ENCODE data around the gene SPTY2D1. TPM values are rescaled to one million over a fixed set of nuclear protein-coding genes. Genes with fewer than 3 reads are reported as not detected.

SPTY2D1 gene
- total RNA-seq, 1 experiment from 2014 or later: 16.1 TPM

- no peak overlapping the region for H3K27ac ChIP-seq (ENCODE audit: low read depth, low read length, poor library complexity, severe bottlenecking)
- H3K4me3 ChIP-seq (ENCODE audit: low read depth, low read length, poor library complexity, severe bottlenecking): no peak overlapping the region
- POLR2A ChIA-PET (ENCODE audit: low non-redundant PET): no interaction called here
- no peak for TF ChIP-seq EZH2 (IDR thresholded peaks at IDR 0.05; ENCODE audit: borderline replicate concordance, low read depth, low read length, poor library complexity, severe bottlenecking)
- TF ChIP-seq, protein P1, sequence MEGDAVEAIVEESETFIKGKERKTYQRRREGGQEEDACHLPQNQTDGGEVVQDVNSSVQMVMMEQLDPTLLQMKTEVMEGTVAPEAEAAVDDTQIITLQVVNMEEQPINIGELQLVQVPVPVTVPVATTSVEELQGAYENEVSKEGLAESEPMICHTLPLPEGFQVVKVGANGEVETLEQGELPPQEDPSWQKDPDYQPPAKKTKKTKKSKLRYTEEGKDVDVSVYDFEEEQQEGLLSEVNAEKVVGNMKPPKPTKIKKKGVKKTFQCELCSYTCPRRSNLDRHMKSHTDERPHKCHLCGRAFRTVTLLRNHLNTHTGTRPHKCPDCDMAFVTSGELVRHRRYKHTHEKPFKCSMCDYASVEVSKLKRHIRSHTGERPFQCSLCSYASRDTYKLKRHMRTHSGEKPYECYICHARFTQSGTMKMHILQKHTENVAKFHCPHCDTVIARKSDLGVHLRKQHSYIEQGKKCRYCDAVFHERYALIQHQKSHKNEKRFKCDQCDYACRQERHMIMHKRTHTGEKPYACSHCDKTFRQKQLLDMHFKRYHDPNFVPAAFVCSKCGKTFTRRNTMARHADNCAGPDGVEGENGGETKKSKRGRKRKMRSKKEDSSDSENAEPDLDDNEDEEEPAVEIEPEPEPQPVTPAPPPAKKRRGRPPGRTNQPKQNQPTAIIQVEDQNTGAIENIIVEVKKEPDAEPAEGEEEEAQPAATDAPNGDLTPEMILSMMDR (conservative IDR thresholded peaks at IDR 0.05; ENCODE audit: low read depth, low read length): no peak
- DNase-seq (ENCODE audit: low spot score): no peak
- H3K36me3 ChIP-seq (ENCODE audit: insufficient read depth, low read length, poor library complexity, severe bottlenecking): no peaks in the 10 kb centered on the region
- CTCF ChIA-PET: no interaction called here
- H3K27me3 ChIP-seq (replicated peaks; ENCODE audit: insufficient read depth, low read depth, low read length, poor library complexity): peaks cover 11% of the 10 kb centered on the region
- H3K9me3 ChIP-seq (ENCODE audit: low read depth, low read length, poor library complexity, severe bottlenecking): no peaks in the 10 kb centered on the region
- no peaks in the 10 kb centered on the region for H3K4me1 ChIP-seq (ENCODE audit: insufficient read depth, low read length, poor library complexity, severe bottlenecking)
- intact Hi-C loops (cut with micrococcal nuclease; ENCODE audit: unreplicated experiment): no loop called here
- no TSS peak for BruUV-seq (replicated peaks)
Measured at GRCh38 chr11:18641677-18642076, 7.5 kb upstream of the SPTY2D1 start.

GRCh38 chr11:18633256-18634139, 644 bp downstream of the SPTY2D1 start:
- TSS peak; percentile 63 for BruUV-seq (replicated peaks)
- DNase-seq (ENCODE audit: low spot score): peak; percentile 21
- ChIA-PET POLR2A (ENCODE audit: low non-redundant PET) (interaction anchor here (0.6 kb wide), 1 partner anchor 967 kb away, joined by 4 read pairs; no protein-coding TSS in a partner anchor), CTCF (no interaction called here)
- H3K4me3 ChIP-seq (ENCODE audit: low read depth, low read length, poor library complexity, severe bottlenecking): peak overlapping the region; percentile 93
- peaks cover 5% of the 10 kb centered on the region for H3K4me1 ChIP-seq (ENCODE audit: insufficient read depth, low read length, poor library complexity, severe bottlenecking)
- intact Hi-C loops (cut with micrococcal nuclease; ENCODE audit: unreplicated experiment): no loop called here
- no peak for TF ChIP-seq EZH2 (IDR thresholded peaks at IDR 0.05; ENCODE audit: borderline replicate concordance, low read depth, low read length, poor library complexity, severe bottlenecking)
- TF ChIP-seq, protein P1 (conservative IDR thresholded peaks at IDR 0.05; ENCODE audit: low read depth, low read length): no peak
- no peaks in the 10 kb centered on the region for H3K9me3 ChIP-seq (ENCODE audit: low read depth, low read length, poor library complexity, severe bottlenecking)
- H3K36me3 ChIP-seq (ENCODE audit: insufficient read depth, low read length, poor library complexity, severe bottlenecking): no peaks in the 10 kb centered on the region
- H3K27me3 ChIP-seq (replicated peaks; ENCODE audit: insufficient read depth, low read depth, low read length, poor library complexity): no peaks in the 10 kb centered on the region
- H3K27ac ChIP-seq (ENCODE audit: low read depth, low read length, poor library complexity, severe bottlenecking): peak overlapping the region; percentile 90

DNA sequence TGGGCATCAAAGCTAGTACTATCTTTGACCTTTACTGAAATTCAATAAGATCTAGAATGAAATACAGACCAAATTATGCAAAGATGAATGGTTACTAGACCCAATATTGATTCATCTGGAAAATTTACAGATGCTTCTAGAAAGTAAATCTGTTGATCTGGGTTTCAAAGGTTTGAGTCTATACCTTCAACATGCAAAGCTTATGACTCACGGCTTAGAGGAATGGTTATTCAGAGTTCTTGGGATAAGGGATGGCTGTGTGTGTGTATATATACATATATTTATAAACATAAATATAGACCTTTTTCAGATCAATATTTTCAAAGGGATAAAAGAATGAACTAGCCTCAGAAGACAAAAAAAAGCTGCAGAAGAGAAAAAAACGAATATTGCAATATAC, 1.3 kb downstream of the SPTY2D1 start:
- no TSS peak for BruUV-seq (replicated peaks)
- TF ChIP-seq EZH2 (IDR thresholded peaks at IDR 0.05; ENCODE audit: borderline replicate concordance, low read depth, low read length, poor library complexity, severe bottlenecking): no peak
- TF ChIP-seq, protein P1 (conservative IDR thresholded peaks at IDR 0.05; ENCODE audit: low read depth, low read length): no peak
- CTCF ChIA-PET: no interaction called here
- H3K4me3 ChIP-seq (ENCODE audit: low read depth, low read length, poor library complexity, severe bottlenecking): peak overlapping the region; percentile 93
- no peak for DNase-seq (ENCODE audit: low spot score)
- no peaks in the 10 kb centered on the region for H3K9me3 ChIP-seq (ENCODE audit: low read depth, low read length, poor library complexity, severe bottlenecking)
- H3K27me3 ChIP-seq (replicated peaks; ENCODE audit: insufficient read depth, low read depth, low read length, poor library complexity): no peaks in the 10 kb centered on the region
- peaks cover 5% of the 10 kb centered on the region for H3K4me1 ChIP-seq (ENCODE audit: insufficient read depth, low read length, poor library complexity, severe bottlenecking)
- POLR2A ChIA-PET (ENCODE audit: low non-redundant PET): no interaction called here
- H3K36me3 ChIP-seq (ENCODE audit: insufficient read depth, low read length, poor library complexity, severe bottlenecking): no peaks in the 10 kb centered on the region
- intact Hi-C loops (cut with micrococcal nuclease; ENCODE audit: unreplicated experiment): no loop called here
- H3K27ac ChIP-seq (ENCODE audit: low read depth, low read length, poor library complexity, severe bottlenecking): peak overlapping the region; percentile 90
